ENCODE results near the gene MBP.
"Not testable (repeated sequence)": the region's sequence is repeated elsewhere in the genome, so short reads cannot be mapped to it uniquely, and the experiment has no call there.

The MBP gene

GRCh38 chr18:76992226-76993084, 140.1 kb downstream of the MBP start:
- H3K4me1 ChIP-seq (ENCODE audit: control insufficient read depth, low read depth, low read length), result no peaks in the 10 kb centered on the region
- H3K56ac ChIP-seq (ENCODE audit: low read length), result no peak overlapping the region
- no peaks in the 10 kb centered on the region for H3K36me3 ChIP-seq (ENCODE audit: control insufficient read depth, insufficient read depth, low read length)
- no peak overlapping the region for H3K4me2 ChIP-seq (ENCODE audit: low read length)
- no peak overlapping the region for H2BK5ac ChIP-seq (ENCODE audit: low read length)
- H2BK15ac ChIP-seq (replicated peaks; ENCODE audit: low read depth), result no peak overlapping the region
- H3K23ac ChIP-seq (ENCODE audit: low read length), result no peak overlapping the region
- H3K79me2 ChIP-seq (ENCODE audit: control insufficient read depth, insufficient read depth, low read length), result no peaks in the 10 kb centered on the region
- H3K79me1 ChIP-seq (ENCODE audit: low read length), result no peaks in the 10 kb centered on the region
- H3K9ac ChIP-seq (ENCODE audit: low read length), result no peak overlapping the region
- H4K8ac ChIP-seq (ENCODE audit: low read depth, low read length), result no peak overlapping the region
- no peaks in the 10 kb centered on the region for H3K27me3 ChIP-seq (ENCODE audit: insufficient read depth, low read length, poor library complexity)
- no CpG with 5 or more reads among the region's 17 CpGs for WGBS (ENCODE audit: extremely low coverage, insufficient coverage, low lambda C conversion rate)
- H4K5ac ChIP-seq (ENCODE audit: low read length), result no peak overlapping the region
- H2BK120ac ChIP-seq (ENCODE audit: low read depth, low read length), result no peak overlapping the region
- no peak overlapping the region for H3K27ac ChIP-seq (ENCODE audit: low read depth, low read length)
- DNase-seq, result no peak
- no peak overlapping the region for H2AK5ac ChIP-seq (ENCODE audit: low read length)
- no peak overlapping the region for H3K4ac ChIP-seq (ENCODE audit: low read depth, low read length)
- H3K4me3 ChIP-seq (ENCODE audit: low read length), result no peak overlapping the region
- no peak overlapping the region for H3K18ac ChIP-seq (ENCODE audit: low read length)

- H2BK5ac ChIP-seq (ENCODE audit: low read length), result no peak overlapping the region
- no peak overlapping the region for H3K18ac ChIP-seq (ENCODE audit: low read length)
- H3K4ac ChIP-seq (ENCODE audit: low read depth, low read length), result no peak overlapping the region
- no CpG with 5 or more reads among the region's 20 CpGs for WGBS (ENCODE audit: extremely low coverage, insufficient coverage, low lambda C conversion rate)
- no peak overlapping the region for H3K9ac ChIP-seq (ENCODE audit: low read length)
- H4K5ac ChIP-seq (ENCODE audit: low read length), result no peak overlapping the region
- H2AK5ac ChIP-seq (ENCODE audit: low read length), result no peak overlapping the region
- no peak overlapping the region for H3K4me2 ChIP-seq (ENCODE audit: low read length)
- H3K27ac ChIP-seq (ENCODE audit: low read depth, low read length), result no peak overlapping the region
- no peak overlapping the region for H3K23ac ChIP-seq (ENCODE audit: low read length)
- H3K36me3 ChIP-seq (ENCODE audit: control insufficient read depth, insufficient read depth, low read length), result no peaks in the 10 kb centered on the region
- no peaks in the 10 kb centered on the region for H3K79me2 ChIP-seq (ENCODE audit: control insufficient read depth, insufficient read depth, low read length)
- H3K27me3 ChIP-seq (ENCODE audit: insufficient read depth, low read length, poor library complexity), result no peaks in the 10 kb centered on the region
- H2BK120ac ChIP-seq (ENCODE audit: low read depth, low read length), result no peak overlapping the region
- no peaks in the 10 kb centered on the region for H3K79me1 ChIP-seq (ENCODE audit: low read length)
- no peak for DNase-seq
- H4K8ac ChIP-seq (ENCODE audit: low read depth, low read length), result no peak overlapping the region
- H2BK15ac ChIP-seq (replicated peaks; ENCODE audit: low read depth), result no peak overlapping the region
- no peaks in the 10 kb centered on the region for H3K4me1 ChIP-seq (ENCODE audit: control insufficient read depth, low read depth, low read length)
- H3K56ac ChIP-seq (ENCODE audit: low read length), result no peak overlapping the region
- H3K4me3 ChIP-seq (ENCODE audit: low read length), result no peak overlapping the region
Measured at GRCh38 chr18:76991021-76991688, 141.4 kb downstream of the MBP start.

- not testable (repeated sequence) for H4K8ac ChIP-seq (ENCODE audit: low read depth, low read length); H2BK5ac ChIP-seq (ENCODE audit: low read length); H3K4ac ChIP-seq (ENCODE audit: low read depth, low read length); H2BK15ac ChIP-seq (replicated peaks; ENCODE audit: low read depth); H3K27ac ChIP-seq (ENCODE audit: low read depth, low read length); H2BK120ac ChIP-seq (ENCODE audit: low read depth, low read length); DNase-seq; H3K18ac ChIP-seq (ENCODE audit: low read length); H3K4me2 ChIP-seq (ENCODE audit: low read length); H3K79me1 ChIP-seq (ENCODE audit: low read length); H3K4me1 ChIP-seq (ENCODE audit: control insufficient read depth, low read depth, low read length); H3K56ac ChIP-seq (ENCODE audit: low read length); H3K79me2 ChIP-seq (ENCODE audit: control insufficient read depth, insufficient read depth, low read length); H3K36me3 ChIP-seq (ENCODE audit: control insufficient read depth, insufficient read depth, low read length); H4K5ac ChIP-seq (ENCODE audit: low read length); H3K4me3 ChIP-seq (ENCODE audit: low read length); H3K9ac ChIP-seq (ENCODE audit: low read length); H2AK5ac ChIP-seq (ENCODE audit: low read length); H3K23ac ChIP-seq (ENCODE audit: low read length); H3K27me3 ChIP-seq (ENCODE audit: insufficient read depth, low read length, poor library complexity)
- no CpG with 5 or more reads among the region's 8 CpGs for WGBS (ENCODE audit: extremely low coverage, insufficient coverage, low lambda C conversion rate)
Measured at GRCh38 chr18:76990343-76991020, 142.1 kb downstream of the MBP start.

GRCh38 chr18:76989647-76990190, 142.9 kb downstream of the MBP start:
- no peak for DNase-seq
- no peak overlapping the region for H3K56ac ChIP-seq (ENCODE audit: low read length)
- no peak overlapping the region for H3K23ac ChIP-seq (ENCODE audit: low read length)
- H3K79me2 ChIP-seq (ENCODE audit: control insufficient read depth, insufficient read depth, low read length), result no peaks in the 10 kb centered on the region
- no peak overlapping the region for H2BK15ac ChIP-seq (replicated peaks; ENCODE audit: low read depth)
- no peak overlapping the region for H2AK5ac ChIP-seq (ENCODE audit: low read length)
- no peaks in the 10 kb centered on the region for H3K36me3 ChIP-seq (ENCODE audit: control insufficient read depth, insufficient read depth, low read length)
- H3K18ac ChIP-seq (ENCODE audit: low read length), result no peak overlapping the region
- H2BK120ac ChIP-seq (ENCODE audit: low read depth, low read length), result no peak overlapping the region
- no peak overlapping the region for H4K8ac ChIP-seq (ENCODE audit: low read depth, low read length)
- H3K4me2 ChIP-seq (ENCODE audit: low read length), result no peak overlapping the region
- no CpG with 5 or more reads among the region's 28 CpGs for WGBS (ENCODE audit: extremely low coverage, insufficient coverage, low lambda C conversion rate)
- no peak overlapping the region for H3K9ac ChIP-seq (ENCODE audit: low read length)
- H3K4me1 ChIP-seq (ENCODE audit: control insufficient read depth, low read depth, low read length), result no peaks in the 10 kb centered on the region
- no peaks in the 10 kb centered on the region for H3K79me1 ChIP-seq (ENCODE audit: low read length)
- no peak overlapping the region for H2BK5ac ChIP-seq (ENCODE audit: low read length)
- no peak overlapping the region for H3K4ac ChIP-seq (ENCODE audit: low read depth, low read length)
- H3K4me3 ChIP-seq (ENCODE audit: low read length), result no peak overlapping the region
- no peak overlapping the region for H4K5ac ChIP-seq (ENCODE audit: low read length)
- no peaks in the 10 kb centered on the region for H3K27me3 ChIP-seq (ENCODE audit: insufficient read depth, low read length, poor library complexity)
- no peak overlapping the region for H3K27ac ChIP-seq (ENCODE audit: low read depth, low read length)

- Histone ChIP-seq H2BK120ac (ENCODE audit: low read depth, low read length) (no peak overlapping the region), H3K18ac (ENCODE audit: low read length) (no peak overlapping the region), H3K23ac (ENCODE audit: low read length) (no peak overlapping the region), H3K4me1 (ENCODE audit: control insufficient read depth, low read depth, low read length) (no peaks in the 10 kb centered on the region), H3K56ac (ENCODE audit: low read length) (no peak overlapping the region), H2AK5ac (ENCODE audit: low read length) (no peak overlapping the region), H2BK5ac (ENCODE audit: low read length) (no peak overlapping the region), H4K8ac (ENCODE audit: low read depth, low read length) (no peak overlapping the region), H3K36me3 (ENCODE audit: control insufficient read depth, insufficient read depth, low read length) (no peaks in the 10 kb centered on the region), H3K27me3 (ENCODE audit: insufficient read depth, low read length, poor library complexity) (no peaks in the 10 kb centered on the region), H3K9ac (ENCODE audit: low read length) (no peak overlapping the region), H3K79me2 (ENCODE audit: control insufficient read depth, insufficient read depth, low read length) (no peaks in the 10 kb centered on the region), H3K4ac (ENCODE audit: low read depth, low read length) (no peak overlapping the region), H4K5ac (ENCODE audit: low read length) (no peak overlapping the region), H3K4me3 (ENCODE audit: low read length) (no peak overlapping the region), H2BK15ac (replicated peaks; ENCODE audit: low read depth) (no peak overlapping the region), H3K79me1 (ENCODE audit: low read length) (no peaks in the 10 kb centered on the region), H3K4me2 (ENCODE audit: low read length) (no peak overlapping the region), H3K27ac (ENCODE audit: low read depth, low read length) (no peak overlapping the region)
- no peak for DNase-seq
- no CpG with 5 or more reads among the region's 29 CpGs for WGBS (ENCODE audit: extremely low coverage, insufficient coverage, low lambda C conversion rate)
Measured at GRCh38 chr18:76988827-76989646, 143.5 kb downstream of the MBP start.

All from mesendoderm (in vitro differentiated cells).